ENCODE results near the gene FSIP1.

FSIP1 gene

DNA sequence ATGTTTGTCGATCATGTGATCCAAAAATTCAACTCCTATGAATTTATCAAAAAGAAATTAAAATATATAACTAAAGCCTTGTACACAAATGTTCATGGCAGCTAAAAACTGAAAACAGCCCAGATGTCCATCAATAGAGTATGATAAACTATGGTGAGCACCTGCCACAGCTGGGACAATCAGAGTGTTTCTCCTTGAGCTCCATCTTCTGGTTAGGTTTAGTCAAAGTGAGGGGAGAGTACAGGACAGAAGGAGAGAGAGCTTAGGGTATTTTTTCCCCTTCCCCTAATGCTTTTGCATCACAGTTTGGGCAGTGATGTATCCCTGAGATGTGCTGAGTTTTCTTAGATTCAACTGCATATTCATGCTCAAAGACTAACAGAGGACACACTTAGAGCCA lies 65.5 kb downstream of the FSIP1 start:
- no peak for DNase-seq

DNA sequence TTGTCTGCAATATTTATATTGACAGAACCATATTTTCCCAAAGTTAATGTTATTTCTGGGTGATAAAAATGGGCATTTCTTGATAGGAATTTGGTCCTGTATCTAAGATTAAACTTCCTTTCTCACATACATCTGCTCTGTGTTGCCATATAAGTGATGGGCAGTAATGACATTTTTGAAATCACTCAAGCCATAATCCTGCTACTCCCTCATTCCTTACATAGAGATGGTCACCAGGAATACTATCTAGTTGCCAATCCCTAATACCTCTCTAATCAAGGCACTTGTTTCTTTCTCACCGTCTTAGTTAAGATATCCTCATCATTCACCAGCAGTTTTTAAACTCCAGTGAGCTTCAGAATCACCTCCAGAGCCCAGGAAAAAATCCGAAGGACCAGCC lies 68.4 kb downstream of the FSIP1 start:
- DNase-seq, result no peak

DNA sequence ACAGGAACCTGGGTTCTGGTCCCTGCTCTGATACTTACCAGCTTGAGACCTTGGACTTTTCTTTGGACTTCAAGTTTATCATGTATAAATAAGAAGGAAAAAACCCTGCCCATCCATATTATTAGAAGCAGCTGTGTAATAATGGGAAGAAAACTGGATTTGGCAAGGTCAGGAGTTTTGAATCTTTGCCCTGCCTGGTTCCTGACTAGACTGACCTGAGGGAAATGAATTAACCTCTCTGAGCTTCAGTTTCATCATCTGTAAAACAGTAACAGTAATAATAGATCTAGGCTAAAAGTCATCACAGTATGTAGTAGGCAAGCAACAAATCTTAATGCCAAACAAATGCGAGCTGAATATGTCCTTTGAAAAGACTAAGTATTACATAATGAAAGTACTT lies 68.8 kb downstream of the FSIP1 start:
- DNase-seq, result no peak

DNA sequence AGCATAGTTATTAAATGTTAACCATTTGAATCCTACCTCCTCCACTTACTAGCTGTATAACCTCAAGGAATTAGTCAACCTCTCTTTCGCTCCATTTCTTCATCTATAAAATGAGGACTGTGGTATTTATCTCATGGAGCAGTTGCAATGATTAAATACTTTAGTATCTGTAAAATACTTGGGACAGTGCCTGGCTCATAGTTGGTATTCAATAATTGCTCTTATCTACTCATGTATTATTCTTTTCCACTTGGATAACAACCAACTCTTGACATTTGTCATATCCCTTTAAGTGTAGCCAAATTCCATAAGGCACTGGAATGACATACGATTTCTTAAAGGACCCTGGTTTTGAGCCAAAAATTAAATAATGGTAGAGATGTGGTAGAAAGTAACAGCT lies 72.0 kb downstream of the FSIP1 start:
- DNase-seq, result no peak

DNA sequence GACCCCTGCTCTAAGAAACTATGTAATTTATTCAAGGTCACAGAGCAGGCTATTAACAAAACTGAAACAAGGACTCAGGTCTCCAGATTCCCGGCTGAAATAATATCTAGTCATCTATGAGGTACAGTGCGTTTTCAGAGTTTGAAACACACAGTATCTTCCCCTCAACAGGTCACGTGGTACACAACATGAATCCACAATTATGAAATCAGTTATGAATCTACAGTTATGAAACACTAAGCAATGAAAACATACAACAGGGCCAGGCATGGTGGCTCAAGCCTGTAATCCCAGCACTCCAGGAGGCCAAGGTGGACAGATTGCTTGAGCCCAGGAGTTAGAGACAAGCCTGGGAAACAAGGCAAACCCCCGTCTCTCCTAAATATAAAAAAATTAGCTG lies 72.7 kb downstream of the FSIP1 start:
- no peak for DNase-seq

DNA sequence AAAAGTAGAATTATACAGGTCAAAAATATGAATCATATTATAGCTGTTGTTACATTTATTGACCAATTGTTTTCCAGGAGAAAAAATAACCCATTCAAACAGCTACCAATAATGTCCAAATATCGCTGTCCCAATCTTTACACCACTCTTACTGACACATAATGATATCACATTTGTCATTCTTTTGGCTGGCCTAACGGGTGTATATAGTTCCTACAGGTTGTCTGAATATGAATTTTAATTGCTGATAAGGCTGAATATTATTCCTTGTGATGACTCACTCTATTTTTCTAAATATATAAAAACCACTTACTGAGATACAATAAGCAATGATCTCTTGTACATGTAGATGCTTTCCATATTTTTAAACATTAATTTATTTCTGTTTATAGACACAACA lies 76.4 kb downstream of the FSIP1 start:
- DNase-seq, result no peak

DNA sequence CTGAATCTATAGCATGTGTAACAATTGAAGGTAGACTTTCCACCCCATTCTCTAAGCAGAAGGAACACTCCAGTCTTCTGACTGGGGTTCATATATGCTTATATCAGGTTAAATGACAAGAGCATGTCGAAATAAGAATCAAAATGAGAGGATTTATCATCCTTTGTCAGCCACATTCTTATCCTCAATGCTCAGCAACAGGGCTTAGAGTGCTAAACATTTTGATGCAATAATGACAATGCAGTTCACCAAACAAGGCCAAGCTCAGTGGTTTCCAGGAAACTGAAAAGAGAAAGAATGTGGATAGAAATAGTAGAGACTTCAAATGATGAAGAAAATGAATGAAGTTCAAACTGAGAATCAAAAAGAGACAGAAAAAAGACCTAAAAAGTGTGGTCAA lies 78.0 kb downstream of the FSIP1 start:
- no peak for DNase-seq

DNA sequence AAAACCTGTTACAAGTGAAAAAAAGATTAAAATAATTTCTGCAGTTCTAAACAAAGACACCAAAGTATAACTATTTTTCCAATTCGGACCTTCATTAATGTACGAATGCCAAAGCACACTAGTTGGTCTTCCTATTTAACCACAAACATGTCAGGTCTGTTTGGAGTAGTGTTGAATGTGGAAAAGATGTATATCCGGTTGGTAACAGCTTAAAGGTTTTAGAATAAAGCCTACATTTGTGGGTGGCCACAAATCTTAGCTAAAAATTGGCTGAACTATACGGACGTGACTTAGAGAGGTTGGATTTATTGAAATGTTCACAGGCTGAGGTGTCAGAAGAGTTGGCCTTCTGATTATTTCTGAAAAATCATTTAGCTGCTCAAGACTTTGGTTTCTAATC lies 78.4 kb downstream of the FSIP1 start:
- no peak for DNase-seq

DNA sequence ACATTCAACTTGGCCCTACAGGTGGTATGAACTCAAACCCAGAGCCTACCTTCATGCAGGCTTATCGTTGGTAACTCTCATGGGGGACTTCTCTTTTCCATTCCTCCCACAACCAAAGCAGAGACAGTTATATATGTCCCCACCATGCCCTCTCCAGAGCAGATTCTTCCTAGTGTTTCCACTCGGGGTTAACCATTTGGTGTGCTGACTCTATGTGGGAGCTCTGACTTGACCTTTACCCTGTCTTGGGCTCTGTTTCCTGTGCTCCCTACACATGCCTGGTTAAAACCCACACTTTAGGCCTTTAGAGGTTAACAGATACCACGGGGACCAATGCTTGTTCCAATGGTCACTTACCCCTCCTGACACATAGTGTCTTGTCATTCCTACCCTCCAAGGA lies 80.7 kb downstream of the FSIP1 start:
- no peak for DNase-seq

DNA sequence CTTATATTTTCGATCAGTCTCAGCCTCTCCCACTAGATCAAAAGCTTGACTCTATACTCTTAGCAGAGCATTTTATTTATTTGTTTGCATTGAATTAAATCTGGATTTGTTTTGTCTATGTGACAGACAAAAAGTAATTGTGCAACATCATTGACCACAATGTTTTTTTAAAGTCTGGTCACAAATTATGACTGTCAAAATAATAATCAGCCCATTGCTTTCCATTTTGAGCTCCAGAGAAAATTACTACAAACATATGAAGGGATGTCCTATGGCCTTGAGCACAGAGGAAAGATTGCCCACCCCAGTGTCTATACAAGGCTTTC lies 82.3 kb downstream of the FSIP1 start:
- no peak for DNase-seq

DNA sequence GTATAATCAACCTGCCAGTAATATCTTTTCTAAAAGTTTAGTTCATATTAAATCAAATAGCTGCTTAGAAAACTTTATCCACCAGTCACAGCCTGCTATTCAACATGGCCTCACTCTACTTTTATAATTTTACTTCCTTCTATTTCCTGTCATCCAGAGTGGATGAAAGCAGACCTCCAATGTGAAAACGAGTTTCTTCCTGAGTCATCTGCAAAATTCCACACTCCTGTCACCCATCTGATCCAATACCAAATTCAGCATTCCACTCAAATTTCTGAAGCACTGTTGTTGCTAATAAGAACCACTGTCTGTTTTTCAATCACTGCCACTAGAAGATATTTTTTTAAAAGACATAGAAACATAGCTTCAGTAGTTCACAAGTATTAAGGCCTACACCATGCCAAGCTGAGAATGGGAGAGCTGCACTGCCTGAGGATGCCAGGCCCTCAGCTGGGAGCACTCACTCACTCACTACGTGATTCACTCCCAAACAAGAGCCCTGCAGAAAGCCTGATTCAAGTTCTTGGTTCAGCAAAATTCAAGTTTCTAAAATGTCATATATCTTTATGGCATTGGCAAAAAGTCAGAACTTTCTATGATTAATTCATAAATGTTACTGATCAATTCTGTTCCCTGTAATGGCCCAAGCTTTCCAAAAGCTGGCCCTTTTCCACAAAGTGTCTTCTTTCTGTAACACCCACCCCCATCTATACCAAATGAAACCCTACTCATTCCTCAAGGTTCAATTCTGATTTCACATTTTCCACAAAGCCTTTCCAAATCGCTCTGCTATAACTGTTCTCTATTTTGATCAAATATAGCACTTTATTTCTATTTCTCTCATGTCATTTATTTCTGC lies 82.9 kb downstream of the FSIP1 start:
- no peak for DNase-seq

DNA sequence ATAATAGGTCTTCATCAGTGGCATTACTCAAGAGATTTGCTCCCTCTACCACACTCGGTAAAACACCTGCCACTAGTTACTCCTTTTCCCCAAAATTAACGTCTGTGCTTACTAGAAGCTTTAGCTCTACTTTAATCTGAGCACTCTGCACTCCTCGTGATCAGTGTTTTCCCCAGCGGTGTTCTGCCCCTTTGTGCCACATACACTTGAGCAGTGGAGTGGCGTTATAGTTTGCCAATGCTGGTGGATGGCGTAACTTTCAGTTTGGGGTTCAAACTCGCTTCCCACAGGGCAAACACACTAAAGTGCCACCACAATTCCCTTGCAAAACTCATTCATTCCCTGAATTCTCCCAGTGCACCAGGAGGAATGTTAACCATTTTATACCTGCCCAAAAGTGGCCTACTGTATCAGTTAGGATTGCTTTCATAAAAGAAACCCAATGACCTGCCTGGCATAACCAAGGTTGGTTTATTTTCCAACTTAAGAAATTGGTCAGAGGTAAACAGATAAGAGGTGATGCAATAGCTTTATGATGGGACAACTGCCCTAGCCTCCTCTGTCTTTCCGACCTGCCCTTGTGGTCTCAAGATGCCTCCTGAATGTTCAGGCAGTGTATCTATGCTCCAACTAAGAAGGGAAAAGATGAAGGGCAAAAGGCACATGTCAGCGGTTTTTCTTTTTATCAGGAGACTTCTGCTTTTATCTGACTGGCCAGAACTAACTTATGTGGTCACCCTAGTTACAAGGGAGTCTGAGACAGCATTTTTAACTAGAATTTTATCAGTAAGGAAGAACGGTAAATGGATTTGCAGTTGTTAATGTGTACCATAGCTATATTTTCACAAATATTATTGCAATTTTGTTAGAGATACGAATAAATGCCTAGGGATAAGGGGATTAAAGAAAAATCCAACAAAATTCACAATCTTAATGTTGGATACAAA lies 83.9 kb downstream of the FSIP1 start:
- no peak for DNase-seq

DNA sequence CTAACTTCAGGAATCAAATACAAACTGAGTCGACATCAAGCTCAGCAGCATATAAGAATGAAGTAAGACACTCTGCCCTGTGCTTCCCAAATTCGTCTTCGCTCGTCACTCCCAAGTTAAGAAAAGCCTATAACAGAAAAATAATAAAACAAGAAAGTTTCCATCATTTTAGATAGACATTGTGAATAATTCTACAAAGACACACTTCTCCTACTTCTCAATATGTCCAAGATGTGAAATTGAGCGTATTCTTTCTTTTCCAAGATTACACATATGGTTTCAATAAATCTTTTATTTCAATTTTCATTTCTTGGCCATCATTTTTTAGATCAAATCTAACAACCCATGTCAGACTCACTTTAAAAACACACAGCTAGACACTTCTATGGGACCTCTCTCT lies 85.1 kb downstream of the FSIP1 start:
- DNase-seq, result no peak

DNA sequence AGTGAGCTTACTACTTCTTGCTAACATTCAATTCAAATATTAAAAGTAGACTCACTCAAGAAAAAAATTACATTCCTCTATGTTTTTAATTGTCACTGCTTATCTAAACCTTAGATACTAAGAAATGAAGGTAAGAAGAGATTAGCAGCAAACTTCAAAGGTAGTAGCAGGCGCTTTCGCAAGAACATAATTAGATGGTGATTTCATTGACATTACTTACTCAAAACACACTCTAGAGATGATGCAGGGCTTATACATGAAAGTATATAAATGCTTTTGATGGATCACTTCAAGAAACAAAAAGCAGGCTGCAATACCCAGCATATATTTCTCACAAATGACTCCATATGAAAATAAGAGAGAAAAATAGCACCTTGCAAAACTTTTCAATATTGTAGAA lies 86.8 kb downstream of the FSIP1 start:
- DNase-seq, result no peak

DNA sequence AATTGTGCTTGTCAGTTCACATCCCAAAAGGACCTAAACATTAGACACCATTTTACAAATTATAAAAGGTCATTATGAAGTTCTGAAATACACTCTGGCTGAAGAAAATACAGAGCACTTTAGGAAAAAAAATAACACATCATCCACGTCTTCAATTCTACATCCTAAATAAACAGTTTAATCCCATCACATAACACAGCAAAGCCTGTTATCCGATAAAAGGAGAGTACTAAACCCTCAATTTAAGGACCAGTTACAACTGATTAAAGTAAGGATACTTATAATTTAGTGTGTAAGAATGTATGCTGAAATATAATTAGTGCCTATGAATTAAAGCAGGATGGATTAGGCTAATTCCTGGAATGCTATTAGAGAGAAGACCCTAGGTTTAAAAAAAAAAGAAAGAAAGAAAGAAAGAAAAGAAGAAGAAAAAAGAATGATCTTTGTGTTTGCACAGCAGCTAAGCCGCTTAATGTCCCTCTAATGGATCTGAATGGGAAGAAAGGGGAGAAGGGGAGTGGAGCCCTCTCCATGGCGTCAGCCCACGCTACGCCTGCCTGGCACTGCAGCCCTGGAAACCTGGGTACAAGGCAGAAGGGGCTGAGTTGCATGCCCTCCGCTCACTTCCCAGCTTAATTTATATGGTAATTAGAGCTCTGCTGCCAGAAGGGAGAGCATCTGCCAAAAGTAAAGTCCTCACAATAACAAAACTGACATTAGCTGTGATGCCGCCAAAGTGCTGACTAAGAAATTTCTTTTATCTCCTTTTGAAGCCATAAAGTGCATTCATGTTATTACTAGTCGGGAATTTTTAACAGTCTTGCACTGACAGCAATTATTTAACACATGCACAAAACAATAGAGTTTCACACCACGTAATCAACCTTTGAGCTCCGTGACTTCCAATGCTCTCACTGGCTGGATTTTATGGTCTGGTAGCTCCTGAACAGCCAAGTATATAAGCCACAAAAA lies 90.0 kb downstream of the FSIP1 start:
- no peak for DNase-seq

DNA sequence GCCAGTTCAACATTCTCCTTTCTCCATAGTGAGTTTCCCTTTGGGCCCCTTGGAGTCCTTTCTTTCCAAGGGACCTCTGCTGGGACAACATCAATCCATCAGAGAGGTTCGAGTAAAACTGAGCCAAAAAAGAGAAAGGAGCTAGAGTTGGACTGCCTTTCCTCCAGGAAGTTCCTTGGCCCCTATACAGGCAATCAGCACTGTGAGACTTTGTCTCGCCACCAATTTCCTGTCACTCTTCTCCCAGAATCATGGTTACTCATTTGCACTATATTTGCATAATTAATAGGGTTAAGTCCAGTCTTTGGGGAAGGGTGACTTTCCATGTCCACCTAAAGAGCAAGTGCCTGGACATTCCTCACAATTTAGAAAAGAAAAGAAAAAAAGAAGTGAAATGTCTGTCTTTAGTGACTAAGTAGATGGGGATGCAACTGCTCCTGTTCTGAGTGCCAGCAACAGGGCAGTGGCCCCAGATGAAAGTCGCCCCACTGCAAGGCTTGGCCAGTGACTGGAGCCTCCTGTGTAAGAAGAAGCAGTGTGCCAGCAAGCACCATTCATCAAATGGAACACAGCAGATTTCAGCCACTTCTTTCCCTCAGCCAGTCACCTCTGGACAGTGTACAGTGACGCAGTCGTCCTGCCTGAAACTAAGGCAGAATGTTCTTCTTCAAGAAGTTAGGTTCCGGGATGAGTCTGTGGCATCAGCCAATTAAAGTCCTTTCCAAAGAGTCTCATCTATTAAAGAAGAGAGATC lies 91.6 kb downstream of the FSIP1 start:
- DNase-seq, result no peak

DNA sequence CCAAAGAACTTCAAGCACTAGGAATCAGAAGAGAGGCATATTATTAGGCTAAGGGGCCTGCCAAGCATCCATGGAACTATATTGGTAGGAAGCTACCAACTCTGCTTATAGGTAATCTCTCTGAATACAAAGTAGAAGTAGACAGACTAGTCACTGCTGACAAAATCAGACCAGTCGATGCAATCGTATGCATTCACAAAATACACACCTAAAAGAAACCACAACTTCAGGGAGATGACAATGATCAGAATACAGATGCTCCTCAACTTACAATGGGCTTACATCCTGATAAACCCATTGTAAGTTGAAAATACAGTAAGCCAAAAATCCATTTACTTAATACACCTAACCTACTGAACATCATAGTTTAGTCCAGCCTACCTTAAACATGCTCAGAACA lies 94.7 kb downstream of the FSIP1 start:
- no peak for DNase-seq

DNA sequence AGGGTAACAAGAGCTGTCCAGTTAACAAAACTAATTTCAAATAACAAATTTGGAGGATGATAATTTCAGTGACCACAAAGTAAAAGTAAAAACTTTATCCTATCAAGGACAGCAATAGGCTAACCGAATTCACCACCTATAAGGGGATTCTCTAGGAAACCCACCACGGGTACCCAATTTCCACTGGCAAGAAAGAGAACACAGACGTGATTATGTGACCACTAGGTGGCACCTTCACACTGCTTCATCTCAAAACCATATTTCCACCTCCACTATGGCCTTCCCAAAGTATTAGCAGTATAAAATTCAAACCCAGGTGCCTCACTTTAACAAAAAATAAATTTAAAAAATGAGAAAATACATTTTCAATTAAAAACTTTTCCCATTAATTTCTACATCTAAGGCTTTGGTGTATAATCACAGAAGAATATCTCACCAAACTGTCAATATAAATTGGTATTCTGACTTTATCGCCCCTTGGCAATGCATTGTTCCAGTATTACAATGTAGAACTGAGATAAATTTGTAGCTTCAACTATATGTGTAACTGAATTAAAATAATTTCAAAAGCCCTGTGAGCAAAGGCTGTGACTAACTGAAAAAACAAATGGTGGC lies 96.5 kb downstream of the FSIP1 start:
- DNase-seq, result no peak

DNA sequence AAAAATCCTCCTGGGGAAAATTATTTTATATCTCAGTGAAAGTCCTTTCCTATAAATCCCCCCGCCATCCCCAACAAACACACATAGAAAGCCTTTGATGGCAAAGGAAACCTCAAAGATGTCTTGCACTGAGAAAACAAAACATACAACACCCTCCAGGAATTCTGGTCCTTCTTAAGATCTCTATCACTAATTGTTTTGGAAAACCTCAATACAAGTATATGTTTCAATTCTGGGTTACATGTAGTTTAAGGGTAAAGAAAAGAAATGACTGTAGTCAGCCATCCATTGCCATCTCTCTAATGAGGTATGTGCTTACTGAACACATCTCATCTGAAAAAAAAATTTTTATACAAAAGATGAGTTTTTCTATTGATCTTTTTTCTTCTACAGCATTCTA lies 97.3 kb downstream of the FSIP1 start:
- no peak for DNase-seq

DNA sequence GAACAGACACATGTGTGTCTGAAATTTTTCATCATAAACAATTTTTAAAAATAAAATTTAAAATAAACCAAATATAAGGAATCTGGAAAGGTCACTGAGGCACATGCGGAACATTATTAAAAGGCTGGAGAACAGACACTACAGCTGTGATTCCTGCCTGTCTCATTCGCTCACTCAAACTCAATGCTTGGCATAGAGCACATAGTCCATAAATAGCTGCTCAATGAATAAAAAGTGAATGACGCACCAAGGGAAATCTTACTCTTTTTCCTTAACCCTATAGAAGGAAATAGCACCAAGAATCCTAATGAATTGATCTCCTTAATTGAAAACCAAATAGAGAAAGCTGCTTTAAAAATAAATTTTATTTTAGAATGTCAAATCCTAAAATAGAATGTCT lies 98.4 kb downstream of the FSIP1 start:
- no peak for DNase-seq

DNA sequence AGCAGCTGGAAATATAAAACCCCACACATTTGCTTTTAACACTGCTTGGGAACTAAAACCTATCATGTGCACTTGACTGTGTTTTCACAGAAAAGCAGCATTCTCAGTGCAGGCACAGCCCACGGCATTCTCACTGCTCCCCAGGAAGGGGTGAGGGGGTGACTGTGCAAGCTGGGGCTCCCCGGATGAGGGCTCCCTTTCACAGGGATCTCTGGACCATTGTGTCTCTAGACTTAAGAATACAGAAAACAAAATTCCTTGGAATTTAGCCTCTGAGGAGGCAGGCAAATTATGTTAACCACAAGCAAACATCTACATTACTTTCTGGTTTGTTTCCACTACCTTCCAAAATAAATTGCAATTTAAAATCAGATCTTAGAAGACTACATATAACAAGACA lies 100.3 kb downstream of the FSIP1 start:
- DNase-seq, result no peak

DNA sequence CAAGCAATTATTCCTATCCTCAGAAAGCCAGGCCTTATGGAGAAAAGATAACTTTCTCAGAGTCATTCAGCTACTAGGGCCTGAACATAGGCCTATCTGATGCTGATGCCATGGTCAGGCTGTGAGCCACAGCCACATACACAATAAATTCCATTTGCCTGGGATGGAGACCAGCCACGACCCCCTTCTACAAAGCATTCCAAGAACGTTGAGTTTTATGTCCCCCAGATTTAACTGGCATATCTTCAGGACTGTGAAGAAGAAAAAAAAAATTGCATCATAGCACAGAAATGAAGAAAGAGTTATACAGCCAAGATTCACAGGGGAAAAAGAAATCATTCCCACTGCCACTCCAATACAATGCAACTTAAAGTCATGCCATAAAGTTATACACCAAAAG lies 101.8 kb downstream of the FSIP1 start:
- DNase-seq, result no peak
